ENCODE data around the gene SH3BP5.
A peak's percentile ranks its signal among the peaks of the same experiment; 100 is the strongest.

Gene SH3BP5

GRCh38 chr3:15339001-15339400 is 6.6 kb upstream of the SH3BP5 start:
- no peak for DNase-seq (ENCODE audit: insufficient read length, low spot score)
- FAIRE-seq: no peak
- no peak for TF ChIP-seq SPI1 (IDR thresholded peaks at IDR 0.05; ENCODE audit: low read depth, low read length)

- DNase-seq (ENCODE audit: insufficient read length, low spot score): no peak
- no peak for TF ChIP-seq SPI1 (IDR thresholded peaks at IDR 0.05; ENCODE audit: low read depth, low read length)
- TF ChIP-seq POLR2A (IDR thresholded peaks at IDR 0.05; ENCODE audit: low read depth, low read length): no peak
- no peak for FAIRE-seq
These were observed 5.6 kb upstream of the SH3BP5 start for GRCh38 chr3:15337963-15338362.

- TF ChIP-seq SPI1 (IDR thresholded peaks at IDR 0.05; ENCODE audit: low read depth, low read length) (no peak), POU2F2 (IDR thresholded peaks at IDR 0.05; ENCODE audit: low read depth, low read length) (no peak), POLR2A (IDR thresholded peaks at IDR 0.05; ENCODE audit: low read depth, low read length) (no peak), TAF1 (IDR thresholded peaks at IDR 0.05; ENCODE audit: low read depth, low read length) (no peak), POLR2AphosphoS5 (IDR thresholded peaks at IDR 0.05; ENCODE audit: low read depth, low read length) (no peak), PAX5 (IDR thresholded peaks at IDR 0.05; ENCODE audit: insufficient read depth, low read length, severe bottlenecking) (no peak)
- no peak for FAIRE-seq
These were observed 3.7 kb upstream of the SH3BP5 start for GRCh38 chr3:15336057-15336456.

GRCh38 chr3:15333956-15334263 is 1.5 kb upstream of the SH3BP5 start:
- TF ChIP-seq POU2F2 (IDR thresholded peaks at IDR 0.05; ENCODE audit: low read depth, low read length): no peak
- TF ChIP-seq POLR2AphosphoS5 (IDR thresholded peaks at IDR 0.05; ENCODE audit: low read depth, low read length): no peak
- TF ChIP-seq PAX5 (IDR thresholded peaks at IDR 0.05; ENCODE audit: insufficient read depth, low read length, severe bottlenecking): no peak
- no peak for TF ChIP-seq POLR2A (IDR thresholded peaks at IDR 0.05; ENCODE audit: low read depth, low read length)
- no peak for TF ChIP-seq TAF1 (IDR thresholded peaks at IDR 0.05; ENCODE audit: low read depth, low read length)
- TF ChIP-seq SPI1 (IDR thresholded peaks at IDR 0.05; ENCODE audit: low read depth, low read length): no peak
- DNase-seq (ENCODE audit: insufficient read length, low spot score): no peak
- FAIRE-seq: no peak

More at GRCh38 chr3:15336057-15336456, 3.7 kb upstream of the SH3BP5 start:
- DNase-seq (ENCODE audit: insufficient read length, low spot score): no peak

- FAIRE-seq (no peak), DNase-seq (ENCODE audit: insufficient read length, low spot score) (no peak)
- no peak for TF ChIP-seq PAX5 (IDR thresholded peaks at IDR 0.05; ENCODE audit: insufficient read depth, low read length, severe bottlenecking)
These were observed 941 bp upstream of the SH3BP5 start for GRCh38 chr3:15333099-15333955.

- DNase-seq (ENCODE audit: insufficient read length, low spot score): peak; percentile 29
- TF ChIP-seq SPI1 (IDR thresholded peaks at IDR 0.05; ENCODE audit: low read depth, low read length) (no peak), POLR2AphosphoS5 (IDR thresholded peaks at IDR 0.05; ENCODE audit: low read depth, low read length) (no peak), PAX5 (IDR thresholded peaks at IDR 0.05; ENCODE audit: insufficient read depth, low read length, severe bottlenecking) (no peak), TAF1 (IDR thresholded peaks at IDR 0.05; ENCODE audit: low read depth, low read length) (no peak), POLR2A (IDR thresholded peaks at IDR 0.05; ENCODE audit: low read depth, low read length) (no peak), POU2F2 (IDR thresholded peaks at IDR 0.05; ENCODE audit: low read depth, low read length) (no peak)
- no peak for FAIRE-seq
These were observed 581 bp downstream of the SH3BP5 start for GRCh38 chr3:15331606-15332404.

GRCh38 chr3:15331072-15331605 is 1.2 kb downstream of the SH3BP5 start:
- no peak for TF ChIP-seq SPI1 (IDR thresholded peaks at IDR 0.05; ENCODE audit: low read depth, low read length)
- no peak for TF ChIP-seq POLR2A (IDR thresholded peaks at IDR 0.05; ENCODE audit: low read depth, low read length)
- TF ChIP-seq POLR2AphosphoS5 (IDR thresholded peaks at IDR 0.05; ENCODE audit: low read depth, low read length): no peak
- TF ChIP-seq POU2F2 (IDR thresholded peaks at IDR 0.05; ENCODE audit: low read depth, low read length): no peak
- FAIRE-seq: no peak

GRCh38 chr3:15330031-15330596 is 2.3 kb downstream of the SH3BP5 start:
- TF ChIP-seq POU2F2 (IDR thresholded peaks at IDR 0.05; ENCODE audit: low read depth, low read length): no peak
- TF ChIP-seq SPI1 (IDR thresholded peaks at IDR 0.05; ENCODE audit: low read depth, low read length): peak; percentile 62
- DNase-seq (ENCODE audit: insufficient read length, low spot score) (no peak), FAIRE-seq (no peak)

More at GRCh38 chr3:15331072-15331605, 1.2 kb downstream of the SH3BP5 start:
- no peak for DNase-seq (ENCODE audit: insufficient read length, low spot score)

GRCh38 chr3:15329046-15330005 is 3.1 kb downstream of the SH3BP5 start:
- DNase-seq (ENCODE audit: insufficient read length, low spot score) (no peak), FAIRE-seq (no peak)
- no peak for TF ChIP-seq PAX5 (IDR thresholded peaks at IDR 0.05; ENCODE audit: insufficient read depth, low read length, severe bottlenecking)
- TF ChIP-seq TAF1 (IDR thresholded peaks at IDR 0.05; ENCODE audit: low read depth, low read length): no peak
